GM18873 (cell line): ENCODE results near the gene AGAP3.

ENCODE experiments used
- ATAC-seq: cut with Tn5 transposase; IDR thresholded peaks from one replicate; pipeline ENCODE4 v1.9.1; 2021; ENCODE audit warnings: mild to moderate bottlenecking, moderate library complexity, moderate number of reproducible peaks; ENCODE audit not compliant: unreplicated experiment, low FRiP score

AGAP3 gene

DNA sequence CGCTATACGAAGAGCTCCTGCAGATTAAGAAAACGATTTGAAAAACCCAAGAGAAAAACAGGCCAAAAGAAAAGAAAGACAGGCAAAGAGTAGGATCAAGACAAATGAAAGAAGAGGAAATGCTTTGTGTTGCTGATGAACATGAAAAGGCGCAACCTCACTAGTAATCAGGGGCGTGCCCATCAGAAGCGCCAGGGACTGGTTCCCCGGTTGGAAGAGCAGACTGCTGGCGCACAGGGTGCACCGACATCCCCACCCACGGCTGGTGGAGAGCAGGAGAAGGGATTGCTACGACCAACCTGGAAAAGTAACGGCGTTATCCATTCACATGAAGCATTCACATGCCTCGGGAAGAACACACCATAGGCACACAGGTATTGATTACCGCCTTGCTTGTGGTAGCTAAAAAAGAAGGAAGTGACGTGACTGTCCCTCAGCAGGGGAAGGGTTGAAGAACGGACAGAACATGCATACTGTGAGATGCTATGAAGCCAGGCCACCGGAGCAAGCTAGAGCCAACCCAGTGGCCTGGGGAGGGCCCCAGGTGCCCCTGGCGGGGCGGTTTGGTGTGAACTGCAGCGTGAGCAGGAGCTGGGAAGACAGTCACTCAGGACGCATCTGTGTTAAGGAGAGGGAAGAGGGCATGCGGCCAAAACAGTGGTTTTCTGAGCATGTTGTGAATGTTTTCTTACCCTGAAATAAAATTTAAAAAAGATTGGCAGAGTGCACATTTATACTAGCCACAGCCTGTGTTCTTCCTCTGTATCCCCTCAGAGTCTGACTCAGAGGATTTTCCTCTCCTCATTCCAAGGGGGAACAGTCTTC lies 18.3 kb downstream of the AGAP3 start:
- no peak for ATAC-seq

DNA sequence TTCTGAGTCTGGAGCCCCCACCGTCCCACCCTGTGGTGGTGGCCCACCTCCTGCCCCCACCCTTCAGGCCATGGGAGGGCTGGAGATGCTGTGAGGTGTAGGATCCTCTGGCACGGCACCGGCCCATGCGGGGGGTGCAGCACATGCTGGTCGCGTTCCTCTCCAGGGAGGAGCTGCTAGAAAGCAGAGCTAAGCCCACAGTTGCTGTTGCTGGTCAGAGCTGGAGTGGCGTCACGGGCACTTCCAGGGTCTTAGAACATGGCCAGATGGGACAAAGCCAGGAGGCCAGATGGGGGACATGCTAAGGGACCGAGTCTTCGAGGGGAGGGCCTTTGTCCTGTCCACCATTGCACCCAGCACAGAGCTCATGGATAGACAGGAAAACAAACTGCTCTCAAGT lies 21.6 kb downstream of the AGAP3 start:
- ATAC-seq: no peak

GRCh38 chr7:151109094-151110048 lies 23.1 kb downstream of the AGAP3 start:
- ATAC-seq: no peak

DNA sequence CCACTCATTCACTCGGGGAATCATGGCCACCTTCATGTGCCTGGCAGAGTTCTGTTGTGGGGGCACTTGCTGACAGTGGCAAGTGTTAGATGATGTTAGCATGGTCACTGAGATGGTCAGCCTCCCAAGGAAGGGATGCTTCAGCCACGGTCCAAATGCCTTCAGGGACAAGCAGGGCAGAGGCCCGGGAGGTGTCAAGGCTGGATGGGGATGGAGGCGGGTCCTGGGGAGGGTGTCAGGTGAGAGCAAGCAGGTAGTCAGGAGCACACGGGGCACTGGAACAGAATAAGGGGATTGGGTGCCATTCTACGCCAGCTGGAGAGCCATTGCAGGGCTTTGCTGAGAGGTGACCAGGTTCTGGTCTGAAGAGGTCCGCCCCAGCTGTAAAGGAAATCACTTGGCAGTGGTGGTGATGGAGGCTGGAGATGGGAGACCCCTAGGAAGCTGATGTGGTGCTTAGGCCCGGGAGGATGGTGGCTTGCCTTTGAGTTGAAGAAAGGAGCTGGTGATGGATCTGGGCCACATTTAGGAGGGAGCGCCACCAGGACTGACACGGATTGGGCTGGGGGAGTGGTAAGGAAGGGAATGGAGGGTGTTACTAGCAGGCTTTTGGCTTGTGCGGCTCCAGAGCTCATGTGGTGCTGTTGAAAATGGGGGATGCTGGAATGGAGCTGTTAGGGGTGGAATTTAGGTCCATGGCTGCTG lies 24.1 kb downstream of the AGAP3 start:
- no peak for ATAC-seq

GRCh38 chr7:151110941-151111645 lies 24.8 kb downstream of the AGAP3 start:
- no peak for ATAC-seq

DNA sequence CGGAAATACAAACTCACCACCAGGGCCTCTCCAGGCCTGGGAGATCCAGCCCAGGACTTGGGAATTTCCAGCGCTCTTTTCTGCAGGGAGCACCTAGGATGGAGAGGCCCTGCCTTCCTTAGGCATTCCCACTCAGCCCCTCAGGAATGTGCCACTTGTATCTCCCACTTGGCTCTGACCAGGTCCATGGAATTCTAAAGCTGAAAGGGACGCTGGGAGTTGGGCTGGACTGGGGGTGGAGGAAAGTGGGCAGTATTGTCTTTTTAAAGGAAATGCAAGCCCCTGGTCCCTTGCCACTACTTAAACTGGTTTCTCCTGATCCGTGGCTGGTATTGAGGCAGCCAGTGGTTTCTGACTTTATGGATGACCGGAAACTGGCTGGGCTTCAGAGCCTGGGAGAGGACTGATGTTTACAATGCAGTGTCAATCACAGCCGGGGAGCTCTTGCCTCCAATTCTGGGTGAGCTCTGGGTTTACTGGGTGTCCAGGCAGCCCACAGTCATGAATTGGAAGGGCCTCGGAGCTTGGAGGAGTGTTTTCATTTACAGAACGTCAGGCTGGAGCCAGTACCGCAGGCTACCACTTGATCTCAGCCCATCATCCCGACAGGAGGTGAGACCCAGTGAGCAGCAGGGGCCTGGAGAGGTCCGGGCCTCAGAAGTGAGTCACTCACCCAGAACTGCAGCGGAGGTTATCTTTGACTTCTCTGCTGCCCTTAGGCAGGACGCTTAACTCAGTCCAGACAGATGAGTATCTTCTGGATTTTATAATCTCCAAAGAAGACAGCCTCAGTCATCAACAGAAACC lies 27.3 kb downstream of the AGAP3 start:
- ATAC-seq: no peak

DNA sequence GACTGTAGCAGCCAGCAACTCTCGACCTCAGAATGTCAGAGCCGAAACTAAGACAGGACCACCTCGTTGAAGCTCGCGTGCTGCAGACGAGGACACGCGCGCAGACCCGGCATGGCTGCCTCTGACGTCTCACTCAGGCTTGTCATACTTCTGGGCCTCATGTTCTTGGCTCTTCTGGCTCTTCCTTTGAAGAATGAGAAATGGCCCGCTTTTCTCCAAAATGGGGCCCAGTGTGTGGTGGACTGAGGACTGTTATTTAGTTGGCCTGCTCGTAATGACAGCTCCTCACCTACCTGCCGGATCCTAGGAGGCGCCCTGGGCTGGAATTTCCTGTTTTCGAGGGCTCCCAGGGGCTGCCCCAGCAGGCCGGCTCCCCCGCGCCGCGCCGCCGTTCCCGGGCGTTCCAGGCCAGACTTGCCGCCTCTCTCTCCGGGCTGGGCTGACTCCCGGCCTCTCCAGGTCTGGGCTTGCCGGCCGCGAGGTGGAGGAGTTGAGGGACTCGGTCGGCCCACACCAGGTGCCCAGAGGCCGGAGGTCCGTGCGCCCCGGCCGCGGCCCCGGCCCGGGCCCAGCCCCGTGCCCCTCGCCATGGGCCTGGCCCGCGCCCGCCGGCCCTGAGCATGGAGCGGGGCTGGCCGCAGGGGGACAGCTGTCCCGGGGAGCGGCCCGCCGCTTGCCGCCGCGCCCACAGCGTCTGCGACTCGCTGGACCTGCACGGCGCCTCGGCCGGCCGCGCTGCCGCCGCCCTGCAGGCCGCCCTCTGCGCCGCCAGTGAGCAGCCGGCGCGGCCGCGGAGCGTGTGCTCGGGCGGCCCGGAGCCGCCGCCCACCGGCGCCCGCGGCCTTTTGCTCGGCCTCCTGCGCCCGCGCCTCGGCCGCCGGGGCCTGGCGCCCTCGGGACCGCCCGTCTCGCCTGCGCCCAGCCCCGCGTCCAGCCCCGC lies 28.1 kb downstream of the AGAP3 start:
- no peak for ATAC-seq

GRCh38 chr7:151115121-151115835 lies 29.0 kb downstream of the AGAP3 start:
- ATAC-seq: no peak

GRCh38 chr7:151115836-151116418 lies 29.7 kb downstream of the AGAP3 start:
- no peak for ATAC-seq

- ATAC-seq: no peak
Observed at GRCh38 chr7:151116603-151117440, 30.5 kb downstream of the AGAP3 start.

DNA sequence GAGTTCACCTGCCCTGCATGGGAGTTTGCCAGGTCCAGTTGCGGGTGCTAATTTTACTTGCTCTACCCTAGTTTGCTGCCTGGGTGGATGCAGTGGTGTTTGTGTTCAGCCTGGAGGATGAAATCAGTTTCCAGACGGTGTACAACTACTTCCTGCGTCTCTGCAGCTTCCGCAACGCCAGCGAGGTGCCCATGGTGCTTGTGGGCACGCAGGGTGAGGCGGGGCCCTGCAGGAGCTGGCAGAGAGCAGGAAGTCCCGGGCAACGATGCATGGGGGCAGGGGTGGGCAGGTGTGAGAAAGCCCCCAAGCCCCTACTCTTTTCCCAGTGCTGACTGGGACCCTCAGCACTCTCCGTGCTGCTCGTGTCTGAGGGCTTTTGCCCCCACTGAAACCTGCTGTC lies 31.3 kb downstream of the AGAP3 start:
- no peak for ATAC-seq

GRCh38 chr7:151118108-151119054 lies 32.1 kb downstream of the AGAP3 start:
- ATAC-seq: no peak

DNA sequence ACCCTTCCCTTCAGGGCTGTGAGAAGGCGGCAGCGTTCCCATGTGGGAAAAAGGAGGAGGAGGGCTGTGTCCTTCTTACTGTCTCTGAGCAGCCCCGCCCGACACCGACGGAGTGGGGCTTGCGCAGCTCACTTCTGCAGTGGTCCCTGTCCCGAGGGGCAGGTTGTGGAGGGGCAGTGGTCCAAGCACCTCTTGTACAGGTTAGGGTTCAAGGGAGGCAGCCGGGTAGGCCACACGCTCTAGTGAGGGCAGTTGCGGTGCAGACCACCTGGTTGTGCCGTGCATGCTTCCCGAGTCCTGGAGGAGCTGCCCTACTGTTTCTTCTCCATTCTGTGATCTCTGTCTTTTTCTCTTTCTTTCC lies 32.8 kb downstream of the AGAP3 start:
- no peak for ATAC-seq

DNA sequence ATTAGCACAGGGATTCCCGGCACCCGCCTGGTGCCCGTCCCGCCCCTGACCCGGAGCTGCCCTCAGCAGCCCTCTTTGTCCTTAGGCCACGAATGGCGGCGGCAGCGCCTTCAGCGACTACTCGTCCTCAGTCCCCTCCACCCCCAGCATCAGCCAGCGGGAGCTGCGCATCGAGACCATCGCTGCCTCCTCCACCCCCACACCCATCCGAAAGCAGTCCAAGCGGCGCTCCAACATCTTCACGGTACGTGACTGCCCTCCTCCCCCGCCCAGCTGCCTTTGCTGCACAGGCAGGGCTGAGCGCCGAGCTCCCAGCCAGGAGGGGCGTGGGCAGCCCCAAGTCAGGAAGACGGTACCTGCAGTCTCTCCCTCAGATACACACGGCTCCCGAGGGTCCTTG lies 33.6 kb downstream of the AGAP3 start:
- ATAC-seq: no peak

DNA sequence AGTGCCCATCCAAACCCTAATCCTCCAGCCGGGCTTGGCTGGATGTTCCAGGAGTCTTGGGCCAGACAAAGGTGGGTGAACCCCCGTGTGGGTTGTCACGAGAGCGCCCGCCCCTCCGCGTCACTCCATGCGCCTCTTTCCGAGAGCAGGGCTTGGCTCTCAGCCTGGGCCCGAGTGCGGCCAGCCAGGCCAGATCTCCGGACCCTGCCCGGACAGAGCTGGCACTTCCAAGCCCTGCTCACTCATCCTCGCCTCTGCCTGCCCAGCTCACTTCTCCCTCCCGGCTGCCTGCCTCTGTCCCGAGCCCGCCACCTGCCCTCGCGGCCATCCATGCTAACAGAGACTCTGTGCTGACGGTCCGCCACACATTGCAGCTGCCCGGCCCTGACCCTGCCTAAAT lies 34.6 kb downstream of the AGAP3 start:
- ATAC-seq: no peak
